Activated CD8-positive, alpha-beta memory T cell treated with anti-CD3 and anti-CD28 coated beads, Interleukin-2, amount 50 U/mL, for 24 hours (primary cell): ENCODE measurements around the gene CD80.
"Not testable (repeated sequence)": the region's sequence is repeated elsewhere in the genome, so short reads cannot be mapped to it uniquely, and the experiment has no call there.

Source experiments
- DNase-seq: peaks from one replicate; pipeline ENCODE4 v3.0.0-alpha.2; 2020; ENCODE audit errors: extremely low read depth

Gene CD80

GRCh38 chr3:119559441-119559963 lies at the start of gene CD80:
CD80 (minus strand) TSS chr3:119559614; CDS start chr3:119557728, 1,886 bp downstream.
- no peak for DNase-seq

- no peak for DNase-seq
These were observed 49.1 kb upstream of the CD80 start for GRCh38 chr3:119608405-119609000.

GRCh38 chr3:119604878-119605277 lies 45.5 kb upstream of the CD80 start:
- DNase-seq, result no peak

- no peak for DNase-seq
These were observed 43.3 kb upstream of the CD80 start for GRCh38 chr3:119602676-119603075.

GRCh38 chr3:119601154-119601553 lies 41.7 kb upstream of the CD80 start:
- DNase-seq, result no peak

GRCh38 chr3:119600732-119601131 lies 41.3 kb upstream of the CD80 start:
- no peak for DNase-seq

GRCh38 chr3:119599558-119600174 lies 40.3 kb upstream of the CD80 start:
- DNase-seq, result no peak

- DNase-seq, result no peak
These were observed 39.1 kb upstream of the CD80 start for GRCh38 chr3:119598410-119599098.

- DNase-seq, result no peak
These were observed 38.3 kb upstream of the CD80 start, which contains the start of gene PLA1A for GRCh38 chr3:119597548-119598288. PLA1A (plus strand) TSS chr3:119597885; CDS start chr3:119597914, 29 bp downstream.

- DNase-seq, result no peak
These were observed 37.0 kb upstream of the CD80 start for GRCh38 chr3:119596398-119596797.

- DNase-seq, result no peak
These were observed 36.4 kb upstream of the CD80 start for GRCh38 chr3:119595639-119596334.

- not testable (repeated sequence) for DNase-seq
These were observed 35.5 kb upstream of the CD80 start for GRCh38 chr3:119594929-119595328.

GRCh38 chr3:119594066-119594465 lies 34.7 kb upstream of the CD80 start:
- DNase-seq, result no peak

- no peak for DNase-seq
These were observed 33.4 kb upstream of the CD80 start for GRCh38 chr3:119592861-119593260.

- no peak for DNase-seq
These were observed 31.3 kb upstream of the CD80 start for GRCh38 chr3:119590706-119591105.

- no peak for DNase-seq
These were observed 29.8 kb upstream of the CD80 start for GRCh38 chr3:119589102-119589773.

- DNase-seq, result no peak
These were observed 28.7 kb upstream of the CD80 start for GRCh38 chr3:119588112-119588511.

- no peak for DNase-seq
These were observed 27.3 kb upstream of the CD80 start for GRCh38 chr3:119586733-119587172.

- no peak for DNase-seq
These were observed 26.6 kb upstream of the CD80 start for GRCh38 chr3:119585856-119586570.

GRCh38 chr3:119585208-119585607 lies 25.8 kb upstream of the CD80 start:
- DNase-seq, result no peak
